Gastrocnemius medialis (tissue), 4 donors: ENCODE data around the gene PACSIN2. TPM values are rescaled to one million over a fixed set of nuclear protein-coding genes. Genes with fewer than 3 reads are reported as not detected.

ENCODE experiments used
- ATAC-seq, 2 donors: fragments of 150-250 bp; one replicate each; pipeline ENCODE4 v1.9.1; 2016
- DNase-seq, 2 donors: peaks; one replicate each; pipeline ENCODE4 v3.0.0-alpha.2; 2019
- H3K27ac ChIP-seq, 4 donors: fragments of 200-600 bp; sonication (generic); 1 replicate in 1 of 4; 2 replicates in 3 of 4; pipeline ENCODE4 v1.5.1; 2016 to 2018; ENCODE audit warnings: mild to moderate bottlenecking in 2 of 4, moderate library complexity in 1 of 4
- H3K27me3 ChIP-seq, 3 donors: fragments of 200-600 bp; sonication (generic) in 2 of 3; 1 replicate in 1 of 3; 2 replicates in 2 of 3; pipeline versions ENCODE4 v1.5.1 to v1.6.0; 2016 to 2019; ENCODE audit warnings: mild to moderate bottlenecking in 1 of 3, moderate library complexity in 1 of 3
- H3K36me3 ChIP-seq, 2 donors: fragments of 200-600 bp; sonication (generic) in 1 of 2; one replicate each; pipeline ENCODE4 v1.5.1; 2017 to 2018
- H3K4me1 ChIP-seq, 2 donors: fragments of 200-600 bp; sonication (generic) in 1 of 2; one replicate each; pipeline ENCODE4 v1.5.1; 2016 to 2017; ENCODE audit warnings: mild to moderate bottlenecking in 2 of 2
- H3K4me3 ChIP-seq, 4 donors: fragments of 200-600 bp; sonication (generic) in 3 of 4; 1 replicate in 1 of 4; 2 replicates in 3 of 4; pipeline ENCODE4 v1.5.1; 2016 to 2019; ENCODE audit warnings: mild to moderate bottlenecking in 2 of 4
- H3K9me3 ChIP-seq, 3 donors: fragments of 200-600 bp; sonication (generic) in 2 of 3; 1 replicate in 1 of 3; 2 replicates in 2 of 3; pipeline ENCODE4 v1.5.1; 2016 to 2019
- CTCF ChIP-seq, 5 experiments: fragments of 450-650 bp in 3 of 5; fragments of 200-600 bp in 2 of 5; sonication (generic) in 2 of 5; IDR thresholded peaks in 4 of 5; conservative IDR thresholded peaks in 1 of 5; 1 replicate in 4 of 5; 2 replicates in 1 of 5; pipeline ENCODE4 v1.5.1; 2016 to 2019; ENCODE audit warnings: antibody characterized with exemption in 5 of 5, mild to moderate bottlenecking in 3 of 5, moderate library complexity in 3 of 5
- POLR2A ChIP-seq, 2 donors: fragments of 450-650 bp; IDR thresholded peaks; one replicate each; pipeline ENCODE4 v1.6.1; 2017; ENCODE audit warnings: antibody characterized with exemption in 2 of 2, mild to moderate bottlenecking in 2 of 2, moderate library complexity in 2 of 2
- in situ Hi-C, 4 donors: fragments of 200-750 bp; cut with MboI; loops; one replicate each; pipeline versions ENCODE4 v1.15.0 to v1.8.0; 2017; ENCODE audit warnings: low sequenced_read_pairs in 4 of 4
- intact Hi-C: fragments of 100-400 bp; cut with DNase I; formaldehyde crosslinking; loops from one replicate; pipeline ENCODE4 v1.15.1; 2023; ENCODE audit warnings: low total_unique reads
- total RNA-seq, 4 donors: library from RNA; depleted of rRNA; stranded (reverse); fragments of >200 nt; gene quantifications; one replicate each; pipeline versions ENCODE4 v1.1.0 to v1.2.3, GENCODE V29; 2016

PACSIN2 gene
- total RNA-seq, 4 donors from 2014 or later, result 37.3 to 45.9 (median 39.8) TPM

GRCh38 chr22:42830161-42830560 is 184.8 kb downstream of the PACSIN2 start:
- Histone ChIP-seq H3K9me3 (no peaks in the 10 kb centered on the region), H3K4me3 (no peak overlapping the region), H3K36me3 (peaks cover 3 to 97% of the 10 kb centered on the region in 2 donors), H3K27ac (no peak overlapping the region), H3K4me1 (no peaks in the 10 kb centered on the region), H3K27me3 (no peaks in the 10 kb centered on the region)
- DNase-seq, result no peak
- TF ChIP-seq CTCF (IDR thresholded peaks at IDR 0.05 in 4 of 5, conservative IDR thresholded peaks at IDR 0.05 in 1 of 5) (no peak), POLR2A (IDR thresholded peaks at IDR 0.05) (no peak)
- in situ Hi-C loops, result no loop called here
- no peak for ATAC-seq
- intact Hi-C loops, result no loop called here

GRCh38 chr22:42829302-42829701 is 185.6 kb downstream of the PACSIN2 start:
- no peaks in the 10 kb centered on the region for H3K27me3 ChIP-seq
- intact Hi-C loops (no loop called here), in situ Hi-C loops (no loop called here)
- no peaks in the 10 kb centered on the region for H3K9me3 ChIP-seq
- H3K36me3 ChIP-seq, result peaks cover 3 to 99% of the 10 kb centered on the region in 2 donors
- no peak overlapping the region for H3K27ac ChIP-seq
- DNase-seq (no peak), ATAC-seq (no peak)
- H3K4me3 ChIP-seq, result no peak overlapping the region
- H3K4me1 ChIP-seq, result no peaks in the 10 kb centered on the region
- TF ChIP-seq POLR2A (IDR thresholded peaks at IDR 0.05), result no peak
- TF ChIP-seq CTCF (IDR thresholded peaks at IDR 0.05 in 4 of 5, conservative IDR thresholded peaks at IDR 0.05 in 1 of 5), result no peak

- DNase-seq, result no peak
- in situ Hi-C loops, result no loop called here
Observed at GRCh38 chr22:42825796-42826195, 189.2 kb downstream of the PACSIN2 start.

GRCh38 chr22:42821386-42821785 is 193.6 kb downstream of the PACSIN2 start:
- DNase-seq, result no peak
- H3K27me3 ChIP-seq, result no peaks in the 10 kb centered on the region
- intact Hi-C loops (no loop called here), in situ Hi-C loops (loop anchor here in 2 of 4 donors (25.0 kb wide), 1 partner anchor 159 kb away; no protein-coding TSS in a partner anchor)
- no peak for TF ChIP-seq POLR2A (IDR thresholded peaks at IDR 0.05)
- TF ChIP-seq CTCF (IDR thresholded peaks at IDR 0.05 in 4 of 5, conservative IDR thresholded peaks at IDR 0.05 in 1 of 5), result no peak
- peaks cover 0 to 29% of the 10 kb centered on the region in 2 donors for H3K36me3 ChIP-seq
- H3K4me3 ChIP-seq, result no peak overlapping the region
- H3K4me1 ChIP-seq, result peaks cover 8 to 13% of the 10 kb centered on the region in 2 donors
- no peak for ATAC-seq
- no peaks in the 10 kb centered on the region for H3K9me3 ChIP-seq
- H3K27ac ChIP-seq, result peak overlapping the region in 1 of 4 donors; percentile 16

More at GRCh38 chr22:42825796-42826195, 189.2 kb downstream of the PACSIN2 start:
- Histone ChIP-seq H3K27me3 (no peaks in the 10 kb centered on the region), H3K9me3 (no peaks in the 10 kb centered on the region), H3K27ac (no peak overlapping the region), H3K4me1 (peaks cover 8 to 13% of the 10 kb centered on the region in 2 donors), H3K36me3 (peaks cover 3 to 64% of the 10 kb centered on the region in 2 donors), H3K4me3 (no peak overlapping the region)
- no peak for ATAC-seq
- TF ChIP-seq CTCF (IDR thresholded peaks at IDR 0.05 in 4 of 5, conservative IDR thresholded peaks at IDR 0.05 in 1 of 5), result no peak
- no peak for TF ChIP-seq POLR2A (IDR thresholded peaks at IDR 0.05)
- intact Hi-C loops, result no loop called here
